Heart left ventricle (tissue), 16 donors: ENCODE measurements around the gene IPCEF1. TPM values are rescaled to one million over a fixed set of nuclear protein-coding genes. Genes with fewer than 3 reads are reported as not detected.

ENCODE experiments used
- ATAC-seq, 4 donors: fragments of 200-7000 bp; cut with Tn5 transposase; one replicate each; pipeline ENCODE4 v1.9.1; 2020 to 2022; ENCODE audit warnings: moderate library complexity in 4 of 4, mild to moderate bottlenecking in 3 of 4, moderate number of reproducible peaks in 1 of 4
- DNase-seq, 5 donors: peaks; one replicate each; pipeline ENCODE4 v3.0.0-alpha.2; 2020
- H3K27ac ChIP-seq, 12 donors: fragments of 200-600 bp; sonication (generic) in 4 of 12; one replicate each; pipeline versions ENCODE4 v1.5.0 to v1.8.0; 2016 to 2022; ENCODE audit warnings: mild to moderate bottlenecking in 2 of 12
- H3K27me3 ChIP-seq, 9 donors: fragments of 200-600 bp; sonication (generic) in 2 of 9; one replicate each; pipeline versions ENCODE4 v1.5.1 to v1.8.0; 2016 to 2022; ENCODE audit warnings: mild to moderate bottlenecking in 3 of 9
- H3K36me3 ChIP-seq, 9 donors: fragments of 200-600 bp; sonication (generic) in 2 of 9; one replicate each; pipeline versions ENCODE4 v1.5.0 to v1.8.0; 2018 to 2022; ENCODE audit warnings: mild to moderate bottlenecking in 2 of 9
- H3K4me1 ChIP-seq, 12 donors: fragments of 200-600 bp; sonication (generic) in 4 of 12; one replicate each; pipeline versions ENCODE4 v1.5.0 to v1.8.0; 2016 to 2022; ENCODE audit warnings: mild to moderate bottlenecking in 3 of 12
- H3K4me3 ChIP-seq, 12 donors: fragments of 200-600 bp; sonication (generic) in 4 of 12; one replicate each; pipeline versions ENCODE4 v1.5.0 to v1.8.0; 2017 to 2022; ENCODE audit warnings: mild to moderate bottlenecking in 9 of 12, moderate library complexity in 4 of 12
- H3K9me3 ChIP-seq, 12 donors: fragments of 200-600 bp; sonication (generic) in 4 of 12; one replicate each; pipeline versions ENCODE4 v1.5.0 to v1.8.0; 2016 to 2022; ENCODE audit warnings: mild to moderate bottlenecking in 1 of 12
- POLR2A ChIP-seq, 2 donors: fragments of 450-650 bp; IDR thresholded peaks; one replicate each; pipeline ENCODE4 v1.6.1; 2017; ENCODE audit warnings: antibody characterized with exemption in 2 of 2, mild to moderate bottlenecking in 2 of 2, moderate library complexity in 2 of 2
- WGBS, 4 donors: extraction: QIAGEN DNeasy Blood & Tissue Kit in 2 of 4; methylation state at CpG; one replicate each; pipeline versions ENCODE4 v1.1.5 to v1.1.7; 2013 to 2018; 5-methylcytosine and 5-hydroxymethylcytosine counted together
- intact Hi-C, 10 donors: fragments of 100-400 bp; cut with DNase I; formaldehyde crosslinking; loops; one replicate each; pipeline versions ENCODE4 v1.11.1 to v1.14.2; 2022
- polyA plus RNA-seq, 2 donors: library from polyadenylated mRNA; stranded (reverse); fragments of 200-250 nt; gene quantifications; one replicate each; pipeline ENCODE4 v1.2.3, GENCODE V29; 2013
- total RNA-seq, 9 donors: library from RNA; depleted of rRNA in 2 of 9; stranded (reverse); fragments of >200 nt in 2 of 9; fragmentation: NEBNext Ultra II Directional in 3 of 9; extraction: Animal tissue kit (Norgen Biotek cat#: 25700) in 3 of 9; gene quantifications; one replicate each; pipeline versions ENCODE4 v1.1.0 to v1.2.4, GENCODE V29; 2016 to 2023
- TF ChIP-seq, protein P1 (sequence below), 12 donors: fragments of 200-600 bp; sonication (generic) in 4 of 12; IDR thresholded peaks; one replicate each; pipeline versions ENCODE4 v1.5.0 to v1.8.0; 2018 to 2022; ENCODE audit warnings: antibody characterized with exemption in 12 of 12, mild to moderate bottlenecking in 5 of 12
- donor health status: ischemic (EF 13 %, LVEDD 7.1; RV severe dilation, severe dysfunction).
- donor health status: healthy with polysubstance abuse.
- donor health status: DM: no; HTN: yes; CAD: no.
- donor health status: DM: no; HTN: no; CAD: no.
- donor health status: ischemic (EF 25% LVEDD 6.9; RV normal size, moderate dysfunction).
- donor health status: ischemic (EF 25% LVEDD 5.7; RV mildly dilated, moderate dysfunction).
- donor health status: healthy.
- donor health status: DM: yes; HTN: yes; CAD: no.
- donor health status: ischemic (EF 35%, LVEDD 5.7; RV mildly dilated, moderate dysfunction).
- donor health status: nonischemic (EF 11% LVEDD 7.7; RV severe dilation, severe dysfunction).
- donor health status: DM: yes; HTN: yes; CAD: no.
- donor health status: PGD.
- donor health status: ischemic (EF 29% LVEDD 5.4; RV normal size, mild dysfunction).
- donor health status: nonischemic (EF 23%, LVEDD 6.1; RV moderate dilation, normal function).

Gene IPCEF1
- total and polyA plus RNA-seq, 11 donors, result 0.10 to 4.1 (median 0.35) TPM

GRCh38 chr6:154361476-154361875, 4.9 kb upstream of the IPCEF1 start:
- Histone ChIP-seq H3K4me1 (peaks cover 0 to 5% (median 0%) of the 10 kb centered on the region in 12 donors), H3K27me3 (no peaks in the 10 kb centered on the region), H3K27ac (no peak overlapping the region), H3K36me3 (no peaks in the 10 kb centered on the region), H3K9me3 (no peaks in the 10 kb centered on the region), H3K4me3 (no peak overlapping the region)
- intact Hi-C loops, result loop anchor here in 1 of 10 donors (10.0 kb wide), 1 partner anchor 87 kb away; no protein-coding TSS in a partner anchor
- ATAC-seq (no peak), DNase-seq (no peak)
- WGBS, 4 donors, result 91 to 93% (median 92%) methylated on average over 5 of the region's 5 CpGs
- no peak for TF ChIP-seq POLR2A (IDR thresholded peaks at IDR 0.05)
- TF ChIP-seq, protein P1, sequence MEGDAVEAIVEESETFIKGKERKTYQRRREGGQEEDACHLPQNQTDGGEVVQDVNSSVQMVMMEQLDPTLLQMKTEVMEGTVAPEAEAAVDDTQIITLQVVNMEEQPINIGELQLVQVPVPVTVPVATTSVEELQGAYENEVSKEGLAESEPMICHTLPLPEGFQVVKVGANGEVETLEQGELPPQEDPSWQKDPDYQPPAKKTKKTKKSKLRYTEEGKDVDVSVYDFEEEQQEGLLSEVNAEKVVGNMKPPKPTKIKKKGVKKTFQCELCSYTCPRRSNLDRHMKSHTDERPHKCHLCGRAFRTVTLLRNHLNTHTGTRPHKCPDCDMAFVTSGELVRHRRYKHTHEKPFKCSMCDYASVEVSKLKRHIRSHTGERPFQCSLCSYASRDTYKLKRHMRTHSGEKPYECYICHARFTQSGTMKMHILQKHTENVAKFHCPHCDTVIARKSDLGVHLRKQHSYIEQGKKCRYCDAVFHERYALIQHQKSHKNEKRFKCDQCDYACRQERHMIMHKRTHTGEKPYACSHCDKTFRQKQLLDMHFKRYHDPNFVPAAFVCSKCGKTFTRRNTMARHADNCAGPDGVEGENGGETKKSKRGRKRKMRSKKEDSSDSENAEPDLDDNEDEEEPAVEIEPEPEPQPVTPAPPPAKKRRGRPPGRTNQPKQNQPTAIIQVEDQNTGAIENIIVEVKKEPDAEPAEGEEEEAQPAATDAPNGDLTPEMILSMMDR (IDR thresholded peaks at IDR 0.05), result no peak

- no peak for ATAC-seq
- Histone ChIP-seq H3K27ac (no peak overlapping the region), H3K4me1 (peaks cover 0 to 15% (median 0%) of the 10 kb centered on the region in 12 donors), H3K27me3 (no peaks in the 10 kb centered on the region), H3K9me3 (no peaks in the 10 kb centered on the region), H3K4me3 (no peak overlapping the region), H3K36me3 (no peaks in the 10 kb centered on the region)
- intact Hi-C loops, result loop anchor here in 1 of 10 donors (10.0 kb wide), 1 partner anchor 86 kb away; no protein-coding TSS in a partner anchor
- TF ChIP-seq, protein P1 (IDR thresholded peaks at IDR 0.05), result no peak
- TF ChIP-seq POLR2A (IDR thresholded peaks at IDR 0.05), result no peak
- WGBS, 4 donors, result 95 to 98% (median 96%) methylated on average over 3 of the region's 3 CpGs
- no peak for DNase-seq
Observed at GRCh38 chr6:154360476-154360875, 3.9 kb upstream of the IPCEF1 start.

DNA sequence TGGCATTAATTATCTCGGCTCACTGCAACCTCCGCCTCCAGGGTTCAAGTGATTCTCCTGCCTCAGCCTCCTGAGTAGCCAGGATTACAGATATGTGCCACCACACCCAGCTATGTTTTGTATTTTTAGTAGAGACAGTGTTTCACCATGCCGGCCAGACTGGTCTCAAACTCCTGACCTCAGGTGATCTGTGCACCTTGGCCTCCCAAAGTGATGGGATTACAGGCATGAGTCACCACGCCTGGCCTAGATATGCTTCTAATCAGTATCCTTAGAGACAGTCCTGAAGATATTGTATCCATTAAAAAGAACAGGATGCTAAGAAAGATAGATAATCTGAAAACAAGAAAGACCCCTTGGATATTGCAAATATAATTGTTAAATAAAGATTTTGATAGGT, 3.1 kb upstream of the IPCEF1 start:
- H3K36me3 ChIP-seq, result no peaks in the 10 kb centered on the region
- intact Hi-C loops, result loop anchor here in 1 of 10 donors (10.0 kb wide), 1 partner anchor 85 kb away; no protein-coding TSS in a partner anchor
- H3K27me3 ChIP-seq, result no peaks in the 10 kb centered on the region
- H3K4me3 ChIP-seq, result no peak overlapping the region
- peaks cover 0 to 18% (median 0%) of the 10 kb centered on the region in 12 donors for H3K4me1 ChIP-seq
- H3K27ac ChIP-seq, result no peak overlapping the region
- WGBS, 4 donors, result 82 to 91% (median 85%) methylated on average over 4 of the region's 4 CpGs
- H3K9me3 ChIP-seq, result no peaks in the 10 kb centered on the region
- no peak for DNase-seq
- no peak for ATAC-seq
- TF ChIP-seq POLR2A (IDR thresholded peaks at IDR 0.05), result no peak

- H3K4me1 ChIP-seq, result peaks cover 0 to 18% (median 0%) of the 10 kb centered on the region in 12 donors
- H3K27me3 ChIP-seq, result no peaks in the 10 kb centered on the region
- H3K4me3 ChIP-seq, result peak overlapping the region in 4 of 12 donors; percentile 9 to 24 (median 21)
- H3K9me3 ChIP-seq, result no peaks in the 10 kb centered on the region
- peak in 2 of 4 donors; percentile 24 to 27 for ATAC-seq
- no peak for DNase-seq
- WGBS, 4 donors, result 47 to 55% (median 51%) methylated on average over 10 of the region's 10 CpGs
- no peak overlapping the region for H3K27ac ChIP-seq
- no peak for TF ChIP-seq POLR2A (IDR thresholded peaks at IDR 0.05)
- TF ChIP-seq, protein P1 (IDR thresholded peaks at IDR 0.05), result no peak
- no peaks in the 10 kb centered on the region for H3K36me3 ChIP-seq
- intact Hi-C loops, result no loop called here
Observed at GRCh38 chr6:154359161-154359574, 2.6 kb upstream of the IPCEF1 start.
